Mucosa of descending colon (tissue), 3 donors: ENCODE results near the gene NDFIP2. TPM values are rescaled to one million over a fixed set of nuclear protein-coding genes. Genes with fewer than 3 reads are reported as not detected.
"Not testable (repeated sequence)": the region's sequence is repeated elsewhere in the genome, so short reads cannot be mapped to it uniquely, and the experiment has no call there.

Experiments used
- ATAC-seq: fragments of 200-7000 bp; cut with Tn5 transposase; one replicate; pipeline ENCODE4 v1.9.1; 2020; ENCODE audit warnings: mild to moderate bottlenecking, moderate library complexity
- DNase-seq, 3 donors: peaks; one replicate each; pipeline ENCODE4 v3.0.0-alpha.2; 2020
- H3K36me3 ChIP-seq: fragments of 200-600 bp; one replicate; pipeline ENCODE4 v1.8.0; 2021; ENCODE audit warnings: low read depth, mild to moderate bottlenecking
- H3K4me1 ChIP-seq: fragments of 200-600 bp; one replicate; pipeline ENCODE4 v1.8.0; 2021; ENCODE audit warnings: low read depth, mild to moderate bottlenecking
- H3K4me3 ChIP-seq: fragments of 200-600 bp; one replicate; pipeline ENCODE4 v1.8.0; 2021; ENCODE audit warnings: mild to moderate bottlenecking
- H3K9me3 ChIP-seq: fragments of 200-600 bp; one replicate; pipeline ENCODE4 v1.8.0; 2021; ENCODE audit warnings: mild to moderate bottlenecking
- intact Hi-C, 2 donors: fragments of 100-400 bp; cut with DNase I in 1 of 2; cut with micrococcal nuclease in 1 of 2; formaldehyde crosslinking; loops; one replicate each; pipeline versions ENCODE4 v1.11.0 to v1.11.1; 2022; cut with DNase I, micrococcal nuclease
- total RNA-seq, 3 donors: library from RNA; stranded (reverse); fragmentation: NEBNext Ultra II Directional in 2 of 3; extraction: Animal tissue kit (Norgen Biotek cat#: 25700) in 2 of 3; gene quantifications; one replicate each; pipeline versions ENCODE4 v1.2.1 to v1.2.4, GENCODE V29; 2021 to 2023
- TF ChIP-seq, protein P1 (sequence below): fragments of 200-600 bp; IDR thresholded peaks from one replicate; pipeline ENCODE4 v1.8.0; 2022; ENCODE audit warnings: antibody characterized with exemption, mild to moderate bottlenecking
- donor health status: DM: no; HTN: no; CAD: no; lungs with moderate emphysema.
- donor health status: DM: no; HTN: no; CAD: no.
- donor health status: DM: no; HTN: yes; CAD: no.

NDFIP2 gene
- total RNA-seq, 3 donors from 2014 or later: 64.9 to 141 (median 136) TPM

DNA sequence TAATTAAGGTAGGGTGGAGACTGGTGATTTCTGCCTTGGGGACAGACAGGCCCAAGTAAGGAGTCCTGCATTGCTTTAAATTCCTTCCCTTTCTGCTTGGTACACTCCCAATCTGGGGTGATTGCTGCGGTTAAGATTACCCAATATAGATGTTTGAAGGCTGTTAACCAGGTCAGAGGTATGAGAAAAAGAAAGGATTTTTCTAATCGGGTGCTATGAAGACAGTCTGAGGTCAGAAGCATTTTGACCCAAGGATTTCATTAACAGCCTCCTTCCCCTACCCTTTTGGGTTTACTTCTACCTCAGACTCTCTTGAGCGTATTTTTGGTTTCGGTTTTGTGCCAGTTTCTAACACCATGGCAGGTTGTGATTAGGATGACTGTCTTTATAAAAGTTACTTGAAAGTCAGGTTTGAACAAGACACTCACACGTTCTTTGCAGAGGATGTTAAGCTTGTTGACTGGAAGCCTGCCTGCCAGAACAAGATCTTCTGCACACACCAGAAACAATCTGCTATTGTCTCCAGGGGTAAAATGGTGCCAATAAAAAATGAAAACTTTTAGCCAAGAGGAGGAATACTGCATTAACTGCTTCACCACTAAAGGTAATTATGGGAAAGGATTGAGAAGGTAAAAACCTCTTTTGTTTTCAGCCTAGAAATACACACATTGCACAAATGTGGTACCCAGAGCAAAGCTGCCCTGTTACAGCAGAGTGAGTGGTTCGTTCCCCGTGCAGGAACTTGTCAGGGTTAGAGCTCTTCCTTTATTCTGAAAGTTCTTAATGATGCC, 108.8 kb downstream of the NDFIP2 start:
- Histone ChIP-seq H3K4me3 (no peak overlapping the region), H3K36me3 (no peaks in the 10 kb centered on the region), H3K9me3 (peaks cover under 1% of the 10 kb centered on the region), H3K4me1 (no peaks in the 10 kb centered on the region)
- DNase-seq: no peak
- intact Hi-C loops: no loop called here
- TF ChIP-seq, protein P1, sequence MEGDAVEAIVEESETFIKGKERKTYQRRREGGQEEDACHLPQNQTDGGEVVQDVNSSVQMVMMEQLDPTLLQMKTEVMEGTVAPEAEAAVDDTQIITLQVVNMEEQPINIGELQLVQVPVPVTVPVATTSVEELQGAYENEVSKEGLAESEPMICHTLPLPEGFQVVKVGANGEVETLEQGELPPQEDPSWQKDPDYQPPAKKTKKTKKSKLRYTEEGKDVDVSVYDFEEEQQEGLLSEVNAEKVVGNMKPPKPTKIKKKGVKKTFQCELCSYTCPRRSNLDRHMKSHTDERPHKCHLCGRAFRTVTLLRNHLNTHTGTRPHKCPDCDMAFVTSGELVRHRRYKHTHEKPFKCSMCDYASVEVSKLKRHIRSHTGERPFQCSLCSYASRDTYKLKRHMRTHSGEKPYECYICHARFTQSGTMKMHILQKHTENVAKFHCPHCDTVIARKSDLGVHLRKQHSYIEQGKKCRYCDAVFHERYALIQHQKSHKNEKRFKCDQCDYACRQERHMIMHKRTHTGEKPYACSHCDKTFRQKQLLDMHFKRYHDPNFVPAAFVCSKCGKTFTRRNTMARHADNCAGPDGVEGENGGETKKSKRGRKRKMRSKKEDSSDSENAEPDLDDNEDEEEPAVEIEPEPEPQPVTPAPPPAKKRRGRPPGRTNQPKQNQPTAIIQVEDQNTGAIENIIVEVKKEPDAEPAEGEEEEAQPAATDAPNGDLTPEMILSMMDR: no peak
- peak; percentile 22 for ATAC-seq

DNA sequence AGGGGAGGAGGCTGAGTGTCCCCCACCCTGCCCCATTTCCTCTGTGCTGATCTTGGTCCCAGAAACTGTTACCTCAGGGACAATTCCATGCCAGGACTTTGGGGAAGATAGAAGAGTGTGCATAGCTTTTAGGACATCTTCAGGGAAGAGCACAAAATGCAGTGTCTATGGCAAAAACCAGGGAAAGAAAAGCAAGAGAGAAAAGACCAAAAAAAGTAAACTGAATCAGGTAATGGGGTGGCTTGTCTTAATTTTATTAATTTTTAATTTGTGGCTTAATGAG, 109.4 kb downstream of the NDFIP2 start:
- TF ChIP-seq, protein P1: no peak
- Histone ChIP-seq H3K36me3 (no peaks in the 10 kb centered on the region), H3K4me1 (no peaks in the 10 kb centered on the region), H3K9me3 (no peaks in the 10 kb centered on the region), H3K4me3 (no peak overlapping the region)
- ATAC-seq (no peak), DNase-seq (no peak)
- intact Hi-C loops: no loop called here

DNA sequence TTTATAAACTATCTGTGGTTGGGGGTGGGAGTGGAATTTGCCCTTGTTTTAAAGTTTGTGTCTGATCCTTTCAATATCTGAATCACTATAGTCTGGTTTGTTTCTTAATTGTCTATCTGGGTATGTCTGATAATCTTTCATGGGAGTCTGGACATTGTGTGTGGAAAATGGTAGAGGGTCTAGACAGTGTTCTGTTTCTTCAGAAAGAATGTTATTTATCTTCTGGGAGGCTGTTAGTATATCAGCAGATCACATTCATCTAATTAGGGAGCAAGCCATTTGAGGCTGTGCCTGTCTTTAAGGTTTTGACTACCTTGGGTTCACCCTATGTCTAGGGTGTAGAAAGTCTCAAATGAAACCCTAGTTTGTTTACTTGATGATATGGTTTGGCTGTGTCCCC, 110.5 kb downstream of the NDFIP2 start:
- Histone ChIP-seq H3K4me1 (no peaks in the 10 kb centered on the region), H3K4me3 (no peak overlapping the region), H3K36me3 (no peaks in the 10 kb centered on the region), H3K9me3 (no peaks in the 10 kb centered on the region)
- TF ChIP-seq, protein P1: no peak
- ATAC-seq (no peak), DNase-seq (no peak)
- intact Hi-C loops: no loop called here

DNA sequence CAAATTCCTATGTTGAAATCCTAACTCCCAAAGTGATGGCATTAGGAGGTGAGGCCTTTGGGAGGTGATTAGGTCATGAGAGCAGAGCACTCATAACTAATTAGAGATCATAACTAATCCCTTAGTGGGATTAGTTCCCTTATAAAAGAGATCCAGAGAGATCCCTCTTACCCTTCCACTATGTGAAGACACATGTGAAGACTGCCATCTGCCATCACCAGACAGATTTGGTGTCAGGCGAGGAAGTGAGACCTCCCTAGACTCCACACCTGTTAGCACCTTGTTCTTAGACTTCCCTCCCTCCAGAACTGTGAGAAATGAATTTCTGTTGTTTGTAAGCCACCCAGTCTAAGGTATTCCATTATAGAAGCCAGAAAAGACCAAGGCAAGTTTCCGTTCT, 112.2 kb downstream of the NDFIP2 start:
- DNase-seq (no peak), ATAC-seq (no peak)
- H3K4me1 ChIP-seq: no peaks in the 10 kb centered on the region
- intact Hi-C loops: no loop called here
- H3K9me3 ChIP-seq: no peaks in the 10 kb centered on the region
- no peak overlapping the region for H3K4me3 ChIP-seq
- TF ChIP-seq, protein P1: no peak
- no peaks in the 10 kb centered on the region for H3K36me3 ChIP-seq

DNA sequence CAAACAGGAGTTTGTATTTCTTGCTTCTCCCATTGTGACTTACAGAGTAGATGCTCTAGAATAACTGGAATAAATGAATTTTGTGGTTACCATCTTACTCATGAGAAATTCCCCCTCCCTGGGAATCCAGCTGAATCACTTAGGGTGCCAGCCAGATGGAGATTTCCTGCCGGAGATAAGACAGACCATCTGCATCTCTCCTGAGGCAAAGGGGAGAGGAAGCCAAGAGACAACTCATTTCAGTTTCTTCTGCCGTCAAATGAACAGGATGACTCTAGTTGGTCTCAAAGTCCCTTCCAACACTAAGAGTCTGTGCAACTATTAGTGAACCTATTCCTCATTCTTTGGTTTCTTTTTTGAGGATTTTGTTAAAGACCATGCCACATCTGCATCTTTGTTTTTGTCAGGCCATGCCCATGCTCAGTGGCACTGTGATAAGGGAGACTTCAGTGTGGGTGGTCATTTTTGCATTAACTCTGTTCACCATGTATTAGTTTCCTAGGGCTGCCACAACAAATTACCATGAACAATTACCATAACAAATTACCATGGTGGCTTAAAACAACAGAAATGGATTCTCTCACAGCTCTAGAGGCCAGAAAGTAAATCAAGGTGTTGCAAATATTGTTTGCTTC, 112.8 kb downstream of the NDFIP2 start:
- TF ChIP-seq, protein P1: no peak
- intact Hi-C loops: no loop called here

DNA sequence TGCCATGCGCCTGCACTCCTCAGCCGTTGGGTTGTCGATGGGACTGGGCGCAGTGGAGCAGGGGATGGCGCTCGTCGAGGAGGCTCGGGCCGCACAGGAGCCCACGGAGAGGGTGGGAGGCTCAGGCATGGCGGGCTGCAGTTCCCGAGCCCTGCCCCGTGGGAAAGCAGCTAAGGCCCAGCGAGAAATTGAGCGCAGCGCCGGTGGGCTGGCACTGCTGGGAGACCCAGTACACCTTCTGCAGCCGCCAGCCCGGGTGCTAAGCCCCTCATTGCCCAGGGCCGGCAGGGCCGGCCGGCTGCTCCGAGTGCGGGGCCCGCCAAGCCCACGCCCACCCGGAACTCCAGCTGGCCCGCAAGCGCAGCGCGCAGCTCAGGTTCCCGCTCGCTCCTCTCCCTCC, 119.2 kb downstream of the NDFIP2 start:
- intact Hi-C loops, DNase-seq, ATAC-seq, H3K36me3 ChIP-seq, H3K4me3 ChIP-seq, H3K4me1 ChIP-seq, H3K9me3 ChIP-seq: not testable (repeated sequence)

More for the DNA sequence above, 112.8 kb downstream of the NDFIP2 start:
- Histone ChIP-seq H3K36me3 (no peaks in the 10 kb centered on the region), H3K9me3 (no peaks in the 10 kb centered on the region), H3K4me1 (no peaks in the 10 kb centered on the region), H3K4me3 (no peak overlapping the region)
- DNase-seq: no peak
- ATAC-seq: no peak
